CD4-positive, alpha-beta T cell treated with Interleukin-15 for 4 hours (primary cell): ENCODE results near the gene CRADD.
"Not testable (repeated sequence)": the region's sequence is repeated elsewhere in the genome, so short reads cannot be mapped to it uniquely, and the experiment has no call there.

Experiments
- DNase-seq: peaks from one replicate; pipeline ENCODE4 v3.0.0-alpha.2; 2020; ENCODE audit warnings: low spot score

CRADD gene

GRCh38 chr12:93706824-93707223 lies 29.6 kb downstream of the CRADD start:
- no peak for DNase-seq

DNA sequence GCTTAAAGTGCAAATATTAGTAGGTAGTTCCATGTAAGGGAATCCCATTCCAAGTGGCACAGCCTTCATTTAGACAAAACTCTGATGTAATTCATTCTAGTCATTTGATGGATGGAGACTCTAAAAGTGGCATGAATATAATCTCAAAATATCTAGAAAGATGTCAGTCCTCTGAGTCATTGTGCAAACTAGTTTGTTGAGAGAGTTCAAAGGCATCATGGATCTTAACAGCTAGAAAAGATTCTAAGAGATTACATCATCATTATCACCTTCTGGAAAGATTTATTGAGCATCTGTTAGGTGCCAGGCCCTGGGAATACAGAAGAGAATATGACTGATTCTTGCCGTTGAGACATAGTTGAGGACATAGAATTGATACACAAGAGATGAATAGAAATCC lies 30.7 kb downstream of the CRADD start:
- no peak for DNase-seq

GRCh38 chr12:93708952-93709351 lies 31.8 kb downstream of the CRADD start:
- no peak for DNase-seq

DNA sequence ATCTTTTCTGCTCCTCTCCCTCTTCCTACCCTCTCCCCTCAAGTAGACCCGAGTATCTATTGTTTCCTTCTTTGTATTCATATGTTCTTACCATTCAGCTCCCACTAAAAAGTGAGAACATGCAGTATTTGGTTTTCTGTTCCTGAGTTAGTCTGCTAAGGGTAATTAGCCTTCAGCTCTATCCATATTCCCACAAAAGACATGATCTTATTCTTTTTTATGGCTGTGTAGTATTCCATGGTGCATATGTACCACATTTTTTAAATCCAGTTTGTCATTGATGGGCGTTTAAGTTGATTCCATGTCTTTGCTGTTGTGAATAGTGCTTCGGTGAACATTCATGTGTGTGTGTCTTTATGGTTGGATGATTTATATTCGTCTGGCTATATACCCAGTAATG lies 32.2 kb downstream of the CRADD start:
- DNase-seq, result no peak

DNA sequence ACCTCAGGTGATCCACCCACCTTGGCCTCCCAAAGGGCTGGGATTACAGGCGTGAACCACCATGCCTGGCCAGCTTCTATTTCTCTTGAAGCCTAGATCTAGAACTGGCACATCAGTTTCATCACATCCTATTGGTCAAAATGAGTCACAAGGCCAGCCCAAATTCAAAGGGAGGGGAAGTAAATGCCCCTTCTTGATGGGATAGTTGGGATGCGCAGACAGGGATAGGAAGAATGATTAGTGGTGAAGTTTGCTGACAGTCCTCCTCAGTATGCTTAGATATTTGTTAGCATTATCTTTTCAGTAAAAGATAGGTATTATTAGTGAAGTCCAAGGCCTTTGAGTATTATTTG lies 33.4 kb downstream of the CRADD start:
- no peak for DNase-seq

- DNase-seq, result not testable (repeated sequence)
Observed at GRCh38 chr12:93711502-93711901, 34.3 kb downstream of the CRADD start.

- DNase-seq, result no peak
Observed at GRCh38 chr12:93712200-93712599, 35.0 kb downstream of the CRADD start.

DNA sequence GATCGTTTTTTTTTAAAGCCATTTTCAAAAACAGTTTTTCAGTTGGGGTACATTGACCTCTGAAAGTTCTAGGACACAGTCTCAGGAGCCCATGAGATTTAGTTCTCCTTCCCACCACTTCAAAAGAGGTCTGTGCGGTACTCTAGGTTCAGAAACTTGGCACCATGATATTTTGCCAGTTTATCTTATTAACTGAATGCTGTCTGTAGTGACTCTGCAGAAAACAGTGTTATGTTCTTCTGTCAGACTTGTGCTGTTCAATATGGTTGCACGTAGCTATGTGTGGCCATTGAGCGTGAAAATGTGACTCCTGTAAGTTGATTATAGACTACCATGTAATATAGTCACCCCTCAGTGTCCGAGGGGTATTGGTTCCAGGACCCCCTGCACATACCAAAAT lies 35.9 kb downstream of the CRADD start:
- no peak for DNase-seq

GRCh38 chr12:93713800-93714199 lies 36.6 kb downstream of the CRADD start:
- no peak for DNase-seq

DNA sequence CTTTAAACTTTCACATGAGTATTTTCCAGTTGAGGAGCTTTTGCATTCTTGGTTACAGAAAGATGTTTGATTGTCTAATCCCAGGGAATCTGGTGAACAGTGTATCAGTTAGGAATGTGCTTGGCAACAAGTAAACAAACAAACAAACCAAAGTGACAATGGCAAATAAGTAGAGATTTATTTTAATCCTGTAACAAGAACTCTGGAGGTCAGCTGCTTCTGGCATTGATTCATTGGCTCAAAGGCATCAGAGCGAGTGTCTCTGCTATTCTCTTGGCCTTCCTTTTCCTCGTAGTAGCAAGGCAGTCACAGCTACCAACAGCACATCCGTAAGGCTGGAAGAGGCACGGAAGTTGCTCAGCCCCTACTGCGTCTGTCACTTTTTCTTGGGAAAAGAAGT lies 37.2 kb downstream of the CRADD start:
- DNase-seq, result no peak

DNA sequence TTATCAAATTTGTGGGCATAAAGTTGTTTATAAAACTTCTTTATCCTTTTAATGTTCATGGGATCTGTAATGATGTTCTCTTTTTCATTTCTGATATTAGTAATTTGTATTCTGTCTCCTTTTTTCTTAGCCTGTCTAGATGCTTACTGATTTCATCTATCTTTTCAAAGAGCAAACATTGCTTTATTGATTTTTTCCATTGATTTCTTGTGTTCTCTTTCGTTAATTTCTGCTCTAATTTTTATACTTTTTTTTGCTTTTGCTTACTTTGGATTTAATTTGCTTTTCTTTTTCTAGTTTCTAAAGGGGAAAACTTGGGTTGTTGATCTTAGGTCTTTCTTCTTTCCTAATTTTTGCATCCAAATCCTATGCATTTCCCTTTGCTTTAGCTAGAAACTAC lies 42.5 kb downstream of the CRADD start:
- no peak for DNase-seq

DNA sequence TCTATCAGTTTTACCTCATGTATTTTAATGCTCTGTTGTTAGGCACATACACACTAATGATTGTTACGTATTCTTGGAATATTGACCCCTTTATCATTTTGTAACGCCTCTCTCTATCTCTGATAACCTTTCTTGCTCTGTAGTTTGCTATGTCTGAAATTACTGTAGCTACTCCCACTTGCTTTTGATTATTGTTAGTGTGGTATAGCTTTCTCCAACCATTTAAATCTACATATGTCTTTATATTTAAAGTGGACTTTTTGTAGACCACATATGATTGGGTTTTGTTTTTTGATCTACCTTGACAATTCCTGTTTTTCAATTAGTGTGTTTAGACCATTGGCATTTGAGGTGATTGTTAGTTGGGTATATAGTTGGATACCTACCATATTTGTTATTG lies 43.4 kb downstream of the CRADD start:
- no peak for DNase-seq

- no peak for DNase-seq
Observed at GRCh38 chr12:93722179-93722578, 45.0 kb downstream of the CRADD start.

DNA sequence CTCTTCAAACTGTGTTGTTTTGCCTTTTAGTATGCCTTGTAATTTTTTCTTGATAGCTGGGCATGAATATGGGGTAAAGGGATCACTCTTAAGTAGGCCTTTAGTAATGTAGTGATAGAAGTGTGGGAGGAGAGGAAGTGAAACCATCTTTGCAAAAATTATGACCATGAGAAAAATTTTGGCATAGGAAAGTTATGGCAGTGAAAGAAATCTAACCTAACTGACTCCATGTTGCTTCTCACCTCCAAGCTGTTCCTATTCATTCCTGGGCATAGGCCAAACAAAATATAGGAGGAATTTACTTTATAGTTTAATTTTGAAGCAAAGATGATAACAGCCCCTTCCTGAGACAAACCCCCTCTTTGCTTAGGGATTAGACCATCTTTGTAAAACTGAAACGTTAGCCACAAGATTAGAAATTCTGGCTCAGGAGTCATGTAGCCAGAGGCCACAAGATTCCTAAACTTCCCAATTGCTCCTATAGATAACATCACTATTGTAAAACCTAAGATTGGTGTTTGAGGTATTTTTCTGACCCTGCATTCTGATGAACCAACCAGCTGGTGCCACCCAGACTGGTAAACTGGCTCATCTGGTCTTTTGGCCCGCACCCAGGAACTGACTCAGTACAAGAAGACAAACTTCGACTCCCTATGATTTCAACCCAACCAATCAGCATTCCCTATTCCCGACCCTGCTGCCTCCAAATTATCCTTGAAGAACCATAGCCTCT lies 45.8 kb downstream of the CRADD start:
- no peak for DNase-seq

- no peak for DNase-seq
Observed at GRCh38 chr12:93723568-93723930, 46.4 kb downstream of the CRADD start.

GRCh38 chr12:93725531-93725930 lies 48.4 kb downstream of the CRADD start:
- DNase-seq, result no peak

- no peak for DNase-seq
Observed at GRCh38 chr12:93727195-93727811, 50.1 kb downstream of the CRADD start.

DNA sequence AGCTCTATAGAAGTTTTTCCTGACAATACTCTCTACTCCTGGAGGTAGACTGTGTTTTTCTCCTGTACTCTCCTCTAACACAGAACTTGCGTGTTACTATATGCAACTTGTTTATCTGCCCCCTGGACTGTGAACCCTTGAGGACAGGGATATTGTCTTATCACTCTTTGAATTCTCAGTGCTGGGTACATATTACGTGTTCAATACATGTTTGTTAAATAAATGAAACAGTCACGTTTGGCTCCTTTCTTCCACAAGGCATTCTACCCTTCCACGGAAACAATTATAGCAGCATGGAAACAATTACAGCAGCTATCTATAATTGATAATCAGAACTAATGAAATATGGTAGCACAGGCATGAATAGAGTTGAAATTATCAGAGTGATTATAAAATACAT lies 50.7 kb downstream of the CRADD start:
- no peak for DNase-seq

GRCh38 chr12:93729934-93730333 lies 52.8 kb downstream of the CRADD start:
- DNase-seq, result no peak

DNA sequence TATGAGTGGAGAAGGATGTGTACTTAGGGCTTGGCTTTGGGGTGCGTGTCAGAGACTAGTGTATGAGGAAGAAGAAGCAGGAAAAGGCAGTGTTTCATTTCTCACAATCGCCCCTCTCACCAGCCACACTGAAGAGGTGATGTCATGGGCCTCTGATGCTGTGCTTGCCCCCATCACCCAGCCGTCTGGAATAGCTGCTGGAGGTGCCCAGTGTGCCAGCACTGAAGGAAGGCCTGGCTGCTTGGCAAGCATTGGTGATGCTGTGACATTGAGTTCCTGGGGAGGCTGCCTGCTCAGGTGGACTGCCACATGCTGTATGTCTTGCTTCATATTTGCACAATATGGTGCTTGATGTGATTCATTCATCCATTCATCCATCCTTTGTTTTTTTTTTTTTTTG lies 56.2 kb downstream of the CRADD start:
- no peak for DNase-seq

GRCh38 chr12:93733928-93734327 lies 56.8 kb downstream of the CRADD start:
- DNase-seq, result no peak

GRCh38 chr12:93734784-93735183 lies 57.6 kb downstream of the CRADD start:
- no peak for DNase-seq

GRCh38 chr12:93736640-93737178 lies 59.5 kb downstream of the CRADD start:
- DNase-seq, result no peak
